ENCODE measurements around the gene LRRC61.
A peak's percentile ranks its signal among the peaks of the same experiment; 100 is the strongest.

The LRRC61 gene

DNA sequence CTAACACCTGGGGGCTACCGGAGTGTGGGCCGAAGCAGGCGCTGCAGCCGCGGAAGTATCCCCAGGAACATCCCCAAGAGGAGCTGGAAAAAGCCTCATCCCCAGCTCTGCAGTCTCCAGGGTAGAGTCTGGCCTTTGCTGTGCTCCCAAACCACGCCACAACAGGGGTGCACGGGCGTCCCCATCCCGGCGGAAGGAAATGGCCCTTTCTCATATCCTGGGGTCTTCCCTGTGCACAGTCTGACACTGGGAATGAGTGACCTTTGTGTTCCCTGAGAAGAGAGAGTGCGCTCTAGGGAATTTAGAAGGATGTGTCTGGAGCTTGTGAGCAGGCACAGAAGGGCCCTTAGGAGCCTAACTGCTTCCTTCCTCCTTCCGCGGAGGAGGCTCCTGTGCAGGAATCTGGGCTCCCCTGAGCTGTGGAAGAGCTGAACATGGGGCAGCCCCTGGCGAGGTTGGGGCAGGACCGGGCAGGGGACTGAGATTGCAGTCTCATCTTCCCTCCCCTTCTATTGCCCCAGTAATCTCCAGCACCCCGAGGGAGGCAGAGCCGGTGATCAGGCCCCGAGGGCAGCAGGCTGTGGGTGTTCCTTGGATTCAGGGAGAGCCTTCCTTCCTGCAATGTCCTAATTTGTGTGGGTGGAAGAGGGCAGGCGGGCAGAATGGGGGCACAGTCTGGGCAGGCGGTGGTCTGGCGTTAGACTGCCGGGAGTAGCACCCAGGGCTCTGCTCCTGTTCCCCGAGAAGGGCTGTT lies 46.8 kb downstream of the LRRC61 start:
- CTCF ChIA-PET: no interaction called here
- H3K27ac ChIP-seq: peak overlapping the region; percentile 87
- no peak for TF ChIP-seq CTCF (conservative IDR thresholded peaks at IDR 0.05; ENCODE audit: low read depth)
- POLR2A ChIA-PET (ENCODE audit: low non-redundant PET): no interaction called here
- DNase-seq (ENCODE audit: low spot score): no peak

DNA sequence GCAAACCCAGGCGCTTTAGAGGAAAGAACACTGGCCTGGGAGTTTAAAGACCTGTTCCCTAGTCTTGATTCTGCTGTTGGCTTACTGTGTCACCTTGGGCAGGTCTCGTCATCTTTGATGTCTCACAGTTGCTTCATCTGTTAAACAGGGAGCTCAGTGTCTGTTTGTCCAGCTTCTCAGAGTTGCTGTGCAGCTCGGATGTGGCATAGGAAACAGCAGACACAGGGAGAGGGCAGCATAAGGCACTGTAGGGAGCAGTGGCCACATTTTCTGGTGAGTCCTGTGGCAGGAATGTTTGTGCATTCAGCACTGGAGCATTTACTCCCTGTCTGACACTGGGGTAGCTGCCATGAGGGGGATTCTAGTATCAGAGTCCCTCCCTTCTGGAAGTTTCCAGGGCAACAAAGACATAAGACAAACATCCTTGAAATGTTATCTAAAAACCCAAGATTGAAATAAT lies 47.5 kb downstream of the LRRC61 start:
- DNase-seq (ENCODE audit: low spot score): no peak
- H3K27ac ChIP-seq: peak overlapping the region; percentile 87
- ChIA-PET POLR2A (ENCODE audit: low non-redundant PET) (no interaction called here), CTCF (no interaction called here)
- TF ChIP-seq CTCF (conservative IDR thresholded peaks at IDR 0.05; ENCODE audit: low read depth): no peak

- ChIA-PET POLR2A (ENCODE audit: low non-redundant PET) (no interaction called here), CTCF (no interaction called here)
- peak overlapping the region; percentile 87 for H3K27ac ChIP-seq
- no peak for TF ChIP-seq CTCF (conservative IDR thresholded peaks at IDR 0.05; ENCODE audit: low read depth)
- DNase-seq (ENCODE audit: low spot score): no peak
Observed at GRCh38 chr7:150371131-150371995, 48.2 kb downstream of the LRRC61 start.

DNA sequence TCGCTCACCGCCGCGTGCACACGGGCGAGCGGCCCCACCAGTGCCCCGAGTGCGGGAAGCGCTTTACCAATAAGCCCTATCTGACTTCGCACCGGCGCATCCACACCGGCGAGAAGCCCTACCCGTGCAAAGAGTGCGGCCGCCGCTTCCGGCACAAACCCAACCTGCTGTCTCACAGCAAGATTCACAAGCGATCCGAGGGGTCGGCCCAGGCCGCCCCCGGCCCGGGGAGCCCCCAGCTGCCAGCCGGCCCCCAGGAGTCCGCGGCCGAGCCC lies 48.8 kb downstream of the LRRC61 start:
- no peak for TF ChIP-seq CTCF (conservative IDR thresholded peaks at IDR 0.05; ENCODE audit: low read depth)
- no peak overlapping the region for H3K27ac ChIP-seq
- ChIA-PET POLR2A (ENCODE audit: low non-redundant PET) (no interaction called here), CTCF (no interaction called here)
- DNase-seq (ENCODE audit: low spot score): no peak

DNA sequence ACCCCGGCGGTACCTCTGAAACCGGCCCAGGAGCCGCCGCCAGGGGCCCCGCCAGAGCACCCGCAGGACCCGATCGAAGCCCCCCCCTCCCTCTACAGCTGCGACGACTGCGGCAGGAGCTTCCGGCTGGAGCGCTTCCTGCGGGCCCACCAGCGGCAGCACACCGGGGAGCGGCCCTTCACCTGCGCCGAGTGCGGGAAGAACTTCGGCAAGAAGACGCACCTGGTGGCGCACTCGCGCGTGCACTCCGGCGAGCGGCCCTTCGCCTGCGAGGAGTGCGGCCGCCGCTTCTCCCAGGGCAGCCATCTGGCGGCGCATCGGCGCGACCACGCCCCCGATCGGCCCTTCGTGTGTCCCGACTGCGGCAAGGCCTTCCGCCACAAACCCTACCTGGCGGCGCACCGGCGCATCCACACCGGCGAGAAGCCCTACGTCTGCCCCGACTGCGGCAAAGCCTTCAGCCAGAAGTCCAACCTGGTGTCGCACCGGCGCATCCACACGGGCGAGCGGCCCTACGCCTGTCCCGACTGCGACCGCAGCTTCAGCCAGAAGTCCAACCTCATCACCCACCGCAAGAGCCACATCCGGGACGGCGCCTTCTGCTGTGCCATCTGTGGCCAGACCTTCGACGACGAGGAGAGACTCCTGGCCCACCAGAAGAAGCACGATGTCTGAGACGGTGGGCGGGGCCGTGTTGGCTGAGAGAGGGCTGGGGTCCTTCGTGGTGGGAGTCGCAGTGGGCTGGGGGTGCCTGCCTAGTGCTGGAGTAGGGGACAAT lies 49.3 kb downstream of the LRRC61 start:
- ChIA-PET POLR2A (ENCODE audit: low non-redundant PET) (interaction anchor here (0.6 kb wide), 1 partner anchor 30 kb away, joined by 3 read pairs; no protein-coding TSS in a partner anchor), CTCF (no interaction called here)
- no peak for TF ChIP-seq CTCF (conservative IDR thresholded peaks at IDR 0.05; ENCODE audit: low read depth)
- H3K27ac ChIP-seq: no peak overlapping the region
- no peak for DNase-seq (ENCODE audit: low spot score)

GRCh38 chr7:150373049-150373801 lies 50.1 kb downstream of the LRRC61 start:
- no peak for DNase-seq (ENCODE audit: low spot score)
- no peak for TF ChIP-seq CTCF (conservative IDR thresholded peaks at IDR 0.05; ENCODE audit: low read depth)
- no peak overlapping the region; the same call in 1 of the 2 replicates for H3K27ac ChIP-seq
- ChIA-PET CTCF (no interaction called here), POLR2A (ENCODE audit: low non-redundant PET) (no interaction called here)

Data from RWPE1 (cell line).